22Rv1 (cell line): Measurements from ENCODE around the gene SPRY4.

ENCODE experiments used
- H3K27ac ChIP-seq: fragments of 450-650 bp; 2 replicates; pipeline ENCODE4 v1.5.1; 2017
- ZFX ChIP-seq: fragments of 450-650 bp; IDR thresholded peaks from 2 replicates; pipeline ENCODE4 v1.6.1; 2017; ENCODE audit warnings: antibody characterized with exemption, borderline replicate concordance
- TF ChIP-seq, protein P1 (sequence below): fragments of 450-650 bp; IDR thresholded peaks from 2 replicates; pipeline ENCODE4 v1.5.1; 2017; ENCODE audit warnings: mild to moderate bottlenecking

SPRY4 gene

GRCh38 chr5:142283304-142283703 lies 41.5 kb downstream of the SPRY4 start:
- H3K27ac ChIP-seq = no peak overlapping the region
- no peak for TF ChIP-seq ZFX
- TF ChIP-seq, protein P1, sequence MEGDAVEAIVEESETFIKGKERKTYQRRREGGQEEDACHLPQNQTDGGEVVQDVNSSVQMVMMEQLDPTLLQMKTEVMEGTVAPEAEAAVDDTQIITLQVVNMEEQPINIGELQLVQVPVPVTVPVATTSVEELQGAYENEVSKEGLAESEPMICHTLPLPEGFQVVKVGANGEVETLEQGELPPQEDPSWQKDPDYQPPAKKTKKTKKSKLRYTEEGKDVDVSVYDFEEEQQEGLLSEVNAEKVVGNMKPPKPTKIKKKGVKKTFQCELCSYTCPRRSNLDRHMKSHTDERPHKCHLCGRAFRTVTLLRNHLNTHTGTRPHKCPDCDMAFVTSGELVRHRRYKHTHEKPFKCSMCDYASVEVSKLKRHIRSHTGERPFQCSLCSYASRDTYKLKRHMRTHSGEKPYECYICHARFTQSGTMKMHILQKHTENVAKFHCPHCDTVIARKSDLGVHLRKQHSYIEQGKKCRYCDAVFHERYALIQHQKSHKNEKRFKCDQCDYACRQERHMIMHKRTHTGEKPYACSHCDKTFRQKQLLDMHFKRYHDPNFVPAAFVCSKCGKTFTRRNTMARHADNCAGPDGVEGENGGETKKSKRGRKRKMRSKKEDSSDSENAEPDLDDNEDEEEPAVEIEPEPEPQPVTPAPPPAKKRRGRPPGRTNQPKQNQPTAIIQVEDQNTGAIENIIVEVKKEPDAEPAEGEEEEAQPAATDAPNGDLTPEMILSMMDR = no peak

DNA sequence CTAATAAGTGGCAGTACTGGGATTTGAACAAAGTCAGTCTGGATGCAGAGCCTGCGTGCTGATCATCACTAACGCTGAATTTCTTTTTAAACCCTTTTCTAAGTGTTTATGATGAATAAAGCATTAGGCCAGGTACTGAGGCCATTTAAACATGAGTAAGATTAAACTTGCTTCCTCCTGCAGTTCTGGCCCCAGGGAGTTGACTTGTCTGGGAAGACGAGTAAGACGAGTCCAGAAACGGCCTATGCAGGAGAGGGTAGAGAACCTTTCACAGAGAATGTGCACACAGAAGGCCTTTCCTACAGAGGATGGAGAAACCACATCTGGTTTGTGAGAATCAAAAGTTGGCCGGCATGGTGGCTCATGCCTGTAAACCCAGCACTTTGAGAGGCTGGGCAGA lies 42.9 kb downstream of the SPRY4 start:
- TF ChIP-seq ZFX = no peak
- TF ChIP-seq, protein P1 = no peak
- no peak overlapping the region for H3K27ac ChIP-seq

DNA sequence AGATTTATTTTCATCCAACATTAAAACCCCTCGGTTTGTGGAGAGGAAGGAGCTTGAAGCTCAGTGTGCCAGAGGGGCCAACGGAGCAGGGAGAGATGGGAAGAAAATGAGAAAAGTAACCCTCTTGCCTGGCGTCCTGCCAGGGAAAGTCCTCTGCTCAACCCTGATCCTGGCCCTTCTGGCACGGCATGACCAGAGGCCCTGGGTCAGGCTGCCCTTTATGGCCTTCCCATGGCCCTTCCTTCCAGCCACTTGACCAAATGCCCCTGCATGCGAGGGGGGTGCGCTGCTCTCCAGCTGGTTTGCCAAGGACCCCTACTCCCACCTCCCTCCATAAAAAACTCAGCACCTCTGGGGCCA lies 43.8 kb downstream of the SPRY4 start:
- H3K27ac ChIP-seq = no peak overlapping the region
- TF ChIP-seq, protein P1 = no peak
- TF ChIP-seq ZFX = no peak

DNA sequence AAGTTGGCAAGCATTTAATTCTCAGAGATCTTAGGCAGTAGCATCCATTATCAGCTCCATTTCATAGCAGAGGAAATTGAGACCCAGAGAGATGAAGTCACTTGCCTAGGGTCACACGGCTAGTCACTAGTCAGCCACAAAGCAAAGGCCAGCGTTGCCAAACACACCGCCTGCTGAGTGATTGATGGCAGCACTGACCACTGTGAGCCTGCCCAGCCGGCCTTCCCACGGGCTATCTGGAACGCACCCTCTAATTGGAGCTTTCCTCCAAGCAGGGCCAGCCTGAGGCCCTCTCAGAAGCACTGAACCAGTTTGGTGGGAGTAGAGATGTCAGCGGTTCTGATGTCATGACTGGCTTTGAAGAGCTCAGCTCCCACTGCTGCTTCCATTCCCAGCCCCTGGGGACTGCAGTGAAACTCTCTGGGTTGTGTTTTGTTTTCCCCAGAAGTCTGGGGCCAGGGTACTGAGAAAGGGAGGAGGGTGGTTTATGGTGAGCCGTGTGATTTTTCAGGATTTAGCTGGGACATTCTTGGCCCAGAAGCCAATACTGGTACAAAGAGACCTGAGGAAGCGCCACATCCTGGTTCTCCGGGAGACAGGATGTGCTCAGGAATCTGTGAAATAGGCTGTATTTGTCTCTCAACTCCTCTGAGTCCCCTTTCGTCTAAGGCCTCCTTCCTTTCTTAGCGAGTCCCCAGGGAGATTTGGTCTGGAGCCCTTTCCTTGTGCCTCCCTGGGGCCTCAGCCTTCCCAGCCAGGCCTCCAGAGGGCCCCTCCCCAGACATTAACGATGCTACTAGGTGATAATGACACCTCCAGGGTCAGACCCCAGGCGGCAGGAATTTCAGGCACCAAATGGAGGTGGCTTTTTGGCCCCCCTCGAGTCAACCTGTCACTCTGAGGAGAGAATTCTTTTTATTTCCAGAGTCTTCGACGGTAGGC lies 44.5 kb downstream of the SPRY4 start:
- no peak for TF ChIP-seq ZFX
- TF ChIP-seq, protein P1 = no peak
- no peak overlapping the region for H3K27ac ChIP-seq

DNA sequence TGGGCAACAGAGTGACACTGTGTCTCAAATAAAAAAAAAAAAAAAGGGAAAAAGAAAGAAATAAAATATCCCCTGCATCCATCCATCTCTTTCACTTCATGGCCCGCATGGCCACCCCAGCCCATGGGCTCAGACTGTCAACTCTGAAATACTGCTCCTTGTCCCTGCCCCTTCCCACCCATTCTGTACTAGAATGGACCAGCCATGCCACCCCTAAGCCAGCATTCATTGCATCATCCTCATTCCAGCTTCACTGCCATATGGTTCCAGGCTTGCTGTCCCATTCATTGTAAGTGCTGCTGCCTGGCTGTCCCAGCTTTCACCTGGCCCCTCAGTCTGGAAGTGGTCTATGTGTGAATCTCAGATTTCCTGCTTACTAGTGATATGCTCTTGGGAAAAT lies 46.2 kb downstream of the SPRY4 start:
- no peak overlapping the region for H3K27ac ChIP-seq
- no peak for TF ChIP-seq ZFX
- TF ChIP-seq, protein P1 = no peak

DNA sequence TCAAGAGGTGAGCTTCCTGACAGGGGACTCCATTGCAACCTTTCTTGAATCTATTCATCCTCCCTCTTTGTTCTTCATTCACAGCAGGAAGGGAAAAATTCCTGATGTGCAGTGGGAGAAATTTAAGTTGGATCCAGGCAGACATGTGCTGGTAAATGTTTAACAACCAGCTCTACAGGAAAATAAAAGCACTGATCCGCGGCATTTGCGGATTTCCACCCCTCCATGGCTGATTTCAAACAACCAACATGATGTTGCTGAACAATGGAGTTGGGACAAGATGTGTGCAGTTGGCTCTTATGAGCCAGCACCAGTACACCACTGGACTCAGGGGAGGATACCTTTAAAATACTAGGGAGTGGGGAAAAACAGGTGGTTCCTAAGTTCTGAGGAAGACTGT lies 47.0 kb downstream of the SPRY4 start:
- TF ChIP-seq ZFX = no peak
- TF ChIP-seq, protein P1 = no peak
- no peak overlapping the region for H3K27ac ChIP-seq

DNA sequence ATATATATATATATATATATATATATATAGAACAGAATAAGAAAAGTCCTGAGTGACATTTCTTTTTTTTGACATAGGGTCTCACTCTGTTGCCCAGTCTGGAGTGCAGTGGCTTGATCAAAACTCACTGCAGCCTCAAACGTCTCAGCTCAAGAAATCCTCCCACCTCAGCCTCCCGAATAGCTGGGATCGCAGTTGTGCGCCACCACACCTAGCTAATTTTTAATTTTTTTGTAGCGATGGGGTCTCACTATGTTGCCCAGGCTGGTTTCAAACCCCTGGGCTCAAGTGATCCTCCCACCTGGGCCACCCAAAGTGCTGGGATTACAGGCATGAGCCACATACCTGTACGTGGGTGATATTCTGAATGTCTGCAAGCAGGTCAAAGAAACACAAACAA lies 48.3 kb downstream of the SPRY4 start:
- H3K27ac ChIP-seq = no peak overlapping the region
- TF ChIP-seq, protein P1 = no peak
- TF ChIP-seq ZFX = no peak
